Right hindlimb (tissue), 1 donor: Measurements from ENCODE around the gene UBE3C.
"Not testable (repeated sequence)": the region's sequence is repeated elsewhere in the genome, so short reads cannot be mapped to it uniquely, and the experiment has no call there.

Source experiments
- DNase-seq: peaks from one replicate; pipeline ENCODE4 v3.0.0-alpha.2; 2018

UBE3C gene

DNA sequence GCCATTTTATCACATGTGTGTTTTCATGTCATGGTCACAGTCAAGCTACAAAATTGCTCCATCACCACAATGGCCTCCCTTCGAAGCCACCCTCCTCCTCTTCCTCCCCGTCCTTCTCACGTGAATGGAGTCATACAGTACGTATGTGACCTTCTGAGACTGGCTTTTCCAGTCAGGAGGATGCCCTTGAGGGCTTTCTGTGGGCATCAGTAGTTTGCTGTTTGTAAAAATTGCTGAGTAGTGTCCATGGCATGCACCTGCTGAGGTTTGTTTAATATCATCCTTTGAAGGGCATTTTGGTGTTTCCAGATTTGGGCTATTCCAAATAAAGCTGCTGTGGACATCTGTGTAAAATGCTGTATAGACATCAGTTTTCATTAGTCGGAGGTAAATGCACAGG is 5.9 kb upstream of the UBE3C start:
- DNase-seq, result no peak

GRCh38 chr7:157133304-157133703 is 5.4 kb upstream of the UBE3C start:
- no peak for DNase-seq

- DNase-seq, result no peak
These were observed 2.4 kb upstream of the UBE3C start for GRCh38 chr7:157136372-157136771.

- DNase-seq, result no peak
These were observed 664 bp upstream of the UBE3C start for GRCh38 chr7:157138101-157138423.

DNA sequence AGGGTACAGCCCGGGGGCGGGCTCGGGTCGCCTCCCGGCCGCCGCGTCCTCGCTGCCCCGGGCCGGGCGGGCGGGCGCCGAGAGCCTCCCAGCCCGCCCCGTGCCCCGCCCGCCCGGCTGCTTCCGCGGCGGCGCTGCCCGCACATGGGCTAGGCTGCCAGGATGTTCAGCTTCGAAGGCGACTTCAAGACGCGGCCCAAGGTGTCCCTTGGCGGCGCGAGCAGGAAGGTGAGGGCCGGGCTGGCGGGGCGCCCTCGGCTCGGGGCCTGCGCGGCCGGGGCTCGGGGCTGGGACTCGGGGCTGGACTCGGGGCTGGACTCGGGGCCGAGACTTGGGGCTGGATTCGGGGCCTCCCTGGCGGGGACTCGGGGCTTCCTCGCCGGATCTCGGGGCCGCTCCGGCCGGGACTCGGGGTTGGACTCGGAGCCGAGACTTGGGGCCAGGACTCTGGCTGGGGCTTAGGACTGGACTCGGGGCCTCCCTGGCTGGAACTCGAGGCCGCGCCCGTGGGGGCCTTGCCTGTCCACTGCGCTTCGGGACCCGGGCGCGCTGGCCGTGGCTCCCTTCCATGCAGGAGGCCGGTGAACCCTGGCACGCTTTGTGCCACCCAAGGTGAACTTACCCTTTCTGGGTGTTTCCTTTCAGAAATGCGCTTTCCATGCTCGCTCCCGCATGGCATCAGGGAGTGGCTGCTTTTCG is 534 bp downstream of the UBE3C start:
- no peak for DNase-seq

DNA sequence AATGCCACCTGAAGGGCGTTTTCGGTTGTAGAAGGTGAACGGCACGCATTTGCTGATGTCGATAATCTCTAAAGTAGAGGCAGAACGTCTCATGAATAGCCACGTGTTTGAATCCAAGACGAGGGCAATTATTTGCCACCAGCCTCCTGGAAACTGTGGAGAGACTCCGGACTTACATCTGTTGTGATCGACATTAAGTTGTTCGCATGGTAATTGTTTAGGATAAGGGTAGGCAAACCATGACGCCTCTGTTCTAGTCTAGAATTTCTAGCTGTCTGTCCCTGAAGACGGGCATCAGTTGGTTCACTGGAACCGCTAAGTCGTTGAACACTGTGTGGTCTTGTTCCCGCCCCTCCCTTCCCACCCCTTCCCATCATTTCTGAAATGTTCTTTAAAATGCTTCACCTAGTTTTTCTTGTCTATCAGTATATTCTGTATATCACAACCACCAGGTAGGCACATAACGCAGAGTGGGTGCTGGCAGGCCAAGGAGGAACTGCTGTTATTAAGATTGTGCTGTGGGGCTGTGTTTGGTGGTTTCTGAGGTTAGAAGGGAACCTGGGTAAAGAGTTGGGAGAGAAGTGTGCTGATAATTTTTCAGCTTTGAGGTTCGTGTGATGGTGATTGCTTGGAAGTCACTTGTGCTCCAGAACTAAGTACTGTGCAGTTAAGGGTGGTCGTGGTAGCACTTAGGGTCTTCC is 1.2 kb downstream of the UBE3C start:
- DNase-seq, result no peak

GRCh38 chr7:157140511-157140905 is 1.8 kb downstream of the UBE3C start:
- no peak for DNase-seq

- DNase-seq, result no peak
These were observed 2.9 kb downstream of the UBE3C start for GRCh38 chr7:157141525-157142060.

- no peak for DNase-seq
These were observed 5.1 kb downstream of the UBE3C start for GRCh38 chr7:157143788-157144187.

- no peak for DNase-seq
These were observed 10.6 kb downstream of the UBE3C start for GRCh38 chr7:157149317-157149716.

DNA sequence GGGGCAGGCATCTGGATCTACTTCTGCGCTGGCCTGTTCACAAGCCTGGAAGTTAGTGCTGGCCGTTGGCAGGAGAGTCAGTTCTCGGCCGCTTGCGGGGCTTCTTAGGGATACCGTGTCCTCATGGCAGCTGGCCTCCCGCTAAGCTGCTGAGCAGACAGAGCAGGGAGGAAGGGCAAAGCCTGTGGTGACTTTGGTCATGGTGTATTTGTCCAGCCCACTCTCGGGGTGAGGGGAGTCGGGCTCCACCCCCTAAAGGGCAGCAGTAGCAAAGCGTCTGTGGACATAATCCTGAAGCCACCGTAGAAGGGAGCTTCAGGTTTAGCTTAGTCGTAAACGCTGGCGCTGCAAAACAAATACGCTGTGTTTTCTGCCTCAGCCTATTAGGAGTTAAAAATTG is 12.2 kb downstream of the UBE3C start:
- peak; percentile 62 for DNase-seq

GRCh38 chr7:157151626-157152339 is 13.1 kb downstream of the UBE3C start:
- DNase-seq, result no peak

- DNase-seq, result no peak
These were observed 13.7 kb downstream of the UBE3C start for GRCh38 chr7:157152391-157152937.

DNA sequence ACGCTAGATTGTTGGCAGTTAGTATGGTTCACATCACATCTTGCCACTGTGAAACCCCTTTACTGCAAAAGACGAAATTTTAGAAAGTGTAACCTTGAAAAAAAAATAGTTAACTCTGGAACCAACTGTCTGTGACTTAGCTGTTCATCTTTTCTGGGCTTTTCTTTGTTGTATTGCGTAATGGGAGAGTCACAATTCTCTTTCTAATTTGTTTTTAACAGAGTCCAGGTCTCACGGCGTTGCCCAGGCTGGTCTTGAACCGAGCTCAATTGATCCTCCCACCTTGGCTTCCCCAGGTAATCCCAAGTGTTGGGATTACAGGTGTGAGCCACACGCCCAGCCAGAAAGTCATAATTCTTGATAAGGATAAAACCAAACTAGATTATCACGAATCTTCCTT is 14.5 kb downstream of the UBE3C start:
- no peak for DNase-seq

GRCh38 chr7:157155959-157156358 is 17.2 kb downstream of the UBE3C start:
- no peak for DNase-seq

- DNase-seq, result no peak
These were observed 19.7 kb downstream of the UBE3C start for GRCh38 chr7:157158400-157158799.

DNA sequence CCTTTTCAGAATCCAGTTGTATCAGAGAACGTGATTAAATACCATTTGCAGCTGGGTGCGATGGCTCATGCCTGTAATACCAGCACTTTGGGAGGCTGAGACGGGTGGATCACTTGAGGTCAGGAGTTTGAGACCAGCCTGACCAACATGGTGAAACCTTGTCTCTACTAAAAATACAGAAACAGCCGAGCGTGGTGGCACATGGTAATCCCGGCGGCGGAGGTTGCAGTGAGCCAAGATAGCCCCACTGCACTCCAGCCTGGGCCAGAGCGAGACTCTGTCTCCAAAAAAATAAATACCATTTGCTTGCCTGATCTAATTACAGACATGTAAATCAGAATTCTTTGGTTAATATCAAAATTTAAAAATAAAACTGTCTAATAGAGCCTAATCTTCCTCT is 20.8 kb downstream of the UBE3C start:
- not testable (repeated sequence) for DNase-seq

DNA sequence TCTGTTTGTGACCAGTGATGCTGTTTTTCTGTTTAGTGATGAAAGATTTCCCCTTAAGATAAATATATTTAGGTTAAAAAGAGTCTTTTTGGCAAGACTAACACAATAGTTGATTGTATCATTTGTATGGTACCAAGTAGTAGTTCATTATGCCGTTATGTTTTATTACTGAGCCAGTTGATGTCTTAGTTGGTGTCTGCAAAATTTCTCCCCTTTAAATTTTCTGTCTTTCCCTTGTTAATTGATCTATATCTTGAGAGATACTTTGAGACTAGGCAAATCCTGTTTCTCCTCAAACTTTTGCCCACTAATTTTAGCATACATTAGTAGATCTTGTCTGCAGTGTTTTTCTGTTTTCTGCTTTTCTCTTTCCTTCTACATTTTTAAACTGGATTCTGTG is 21.7 kb downstream of the UBE3C start:
- no peak for DNase-seq

- no peak for DNase-seq
These were observed 27.3 kb downstream of the UBE3C start for GRCh38 chr7:157165987-157166386.

- no peak for DNase-seq
These were observed 29.8 kb downstream of the UBE3C start for GRCh38 chr7:157168571-157168970.

- no peak for DNase-seq
These were observed 38.0 kb downstream of the UBE3C start for GRCh38 chr7:157176771-157177170.

GRCh38 chr7:157177333-157177982 is 38.7 kb downstream of the UBE3C start:
- no peak for DNase-seq

DNA sequence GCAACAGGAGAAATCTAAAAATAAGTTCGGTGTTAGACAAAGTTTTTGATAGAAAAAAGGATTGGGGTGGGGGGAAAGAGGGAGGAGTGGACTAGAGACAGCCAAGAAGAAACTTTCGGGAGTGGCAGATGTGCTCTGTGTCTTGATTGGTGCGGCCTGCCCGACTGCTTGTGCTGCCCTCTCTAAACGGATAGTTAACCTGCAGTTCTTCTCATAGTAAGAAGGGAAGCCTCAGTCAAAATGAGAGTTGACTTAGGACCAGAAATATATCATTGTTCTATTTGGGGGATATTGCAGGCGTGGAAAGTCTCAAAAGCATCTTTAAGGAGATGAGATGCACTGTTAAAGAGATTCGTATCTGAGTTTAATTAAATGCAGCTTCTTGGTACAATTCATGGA is 39.3 kb downstream of the UBE3C start:
- no peak for DNase-seq
